Activated CD4-positive, alpha-beta memory T cell treated with anti-CD3 and anti-CD28 coated beads, Interleukin-2, amount 10 ng/mL, durations not matched to agents 7 days and 5 days (primary cell): ENCODE data around the gene SUSD5. TPM values are rescaled to one million over a fixed set of nuclear protein-coding genes. Genes with fewer than 3 reads are reported as not detected.
"Not testable (repeated sequence)": the region's sequence is repeated elsewhere in the genome, so short reads cannot be mapped to it uniquely, and the experiment has no call there.

Experiments used
- CTCF ChIA-PET: fragments of 350-600 bp; sonication (Branson Sonifier 250); formaldehyde crosslinking; loops from one replicate; lab custom pipeline; 2021; ENCODE audit warnings: antibody characterized with exemption, inconsistent platforms; lab: Charles Lee
- POLR2A ChIA-PET: fragments of 350-600 bp; sonication (Branson Sonifier 250); formaldehyde crosslinking; loops from one replicate; lab custom pipeline; 2021; ENCODE audit warnings: antibody characterized with exemption; lab: Charles Lee
- DNase-seq: peaks from one replicate; pipeline ENCODE4 v3.0.0-alpha.2; 2020
- H3K27ac Mint-ChIP-seq: one replicate; pipeline ENCODE4 v1.8.0; 2021; ENCODE audit warnings: mild to moderate bottlenecking, mixed read lengths
- H3K27me3 Mint-ChIP-seq: one replicate; pipeline ENCODE4 v1.8.0; 2021; ENCODE audit warnings: mixed read lengths
- H3K36me3 Mint-ChIP-seq: one replicate; pipeline ENCODE4 v1.8.0; 2021; ENCODE audit warnings: low read depth, mixed read lengths
- H3K4me1 Mint-ChIP-seq: one replicate; pipeline ENCODE4 v1.8.0; 2021; ENCODE audit warnings: mixed read lengths
- H3K4me3 Mint-ChIP-seq: one replicate; pipeline ENCODE4 v1.8.0; 2021; ENCODE audit warnings: mild to moderate bottlenecking, mixed read lengths
- H3K9me3 Mint-ChIP-seq: one replicate; pipeline ENCODE4 v1.8.0; 2021; ENCODE audit warnings: mixed read lengths
- total RNA-seq, 2 experiments: library from RNA; stranded (reverse); gene quantifications; one replicate each; pipeline ENCODE4 v1.2.3, GENCODE V29; 2021

The SUSD5 gene
- total RNA-seq, 2 experiments from 2014 or later = not detected

DNA sequence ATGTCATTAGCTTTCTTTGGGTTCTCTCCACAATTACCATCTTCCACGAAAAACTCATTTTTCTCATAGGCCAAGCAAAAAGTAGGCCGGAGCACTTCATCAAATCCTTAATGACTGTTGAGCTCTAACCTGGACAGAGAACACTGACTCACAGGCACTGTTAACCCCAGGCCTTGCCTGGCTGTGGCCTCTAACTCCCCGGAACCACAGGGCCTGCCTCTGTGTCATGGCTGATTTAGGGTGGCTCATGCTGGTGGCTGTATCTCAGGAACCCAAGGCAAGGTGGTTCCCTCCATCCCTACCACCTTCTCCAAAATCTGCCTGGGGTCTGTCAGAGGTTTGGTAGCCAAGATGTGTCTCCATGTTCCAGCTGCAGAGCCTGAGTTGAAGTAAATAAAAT is 101.1 kb downstream of the SUSD5 start:
- Mint-ChIP-seq H3K27ac (no peak overlapping the region), H3K27me3 (no peaks in the 10 kb centered on the region), H3K36me3 (peaks cover 3% of the 10 kb centered on the region), H3K9me3 (no peaks in the 10 kb centered on the region), H3K4me3 (no peak overlapping the region), H3K4me1 (peaks cover 28% of the 10 kb centered on the region)
- ChIA-PET POLR2A (no interaction called here), CTCF (interaction anchor here (1.5 to 3.1 kb wide), 2 partner anchors 14 to 47 kb away, joined by 3 to 12 read pairs; no protein-coding TSS in a partner anchor)
- DNase-seq = no peak

- Mint-ChIP-seq H3K27ac (no peak overlapping the region), H3K4me3 (peak overlapping the region; percentile 79), H3K36me3 (no peaks in the 10 kb centered on the region), H3K27me3 (no peaks in the 10 kb centered on the region), H3K4me1 (peaks cover 43% of the 10 kb centered on the region), H3K9me3 (no peaks in the 10 kb centered on the region)
- CTCF ChIA-PET = interaction anchor here (1.2 to 3.1 kb wide), 3 partner anchors 16 to 257 kb away, joined by 3 to 12 read pairs (median 3); no protein-coding TSS in a partner anchor
- POLR2A ChIA-PET = interaction anchor here (1.6 kb wide), 1 partner anchor 327 kb away, joined by 3 read pairs; no protein-coding TSS in a partner anchor
- DNase-seq = no peak
These were observed 103.4 kb downstream of the SUSD5 start for GRCh38 chr3:33115024-33115768.

GRCh38 chr3:33114622-33115023 is 104.0 kb downstream of the SUSD5 start:
- peaks cover 43% of the 10 kb centered on the region for H3K4me1 Mint-ChIP-seq
- peak overlapping the region; percentile 74 for H3K27ac Mint-ChIP-seq
- no peaks in the 10 kb centered on the region for H3K9me3 Mint-ChIP-seq
- DNase-seq = no peak
- peak overlapping the region; percentile 79 for H3K4me3 Mint-ChIP-seq
- ChIA-PET POLR2A (interaction anchor here (1.0 to 1.8 kb wide), 3 partner anchors 19 to 328 kb away, joined by 3 to 7 read pairs (median 3); no protein-coding TSS in a partner anchor), CTCF (interaction anchor here (1.3 to 3.1 kb wide), 4 partner anchors 9 to 545 kb away, joined by 3 to 12 read pairs (median 4); partner anchors contain the start of gene DYNC1LI1)
- no peaks in the 10 kb centered on the region for H3K36me3 Mint-ChIP-seq
- no peaks in the 10 kb centered on the region for H3K27me3 Mint-ChIP-seq

GRCh38 chr3:33113772-33114621 is 104.6 kb downstream of the SUSD5 start, which contains the start of gene CRTAP:
CRTAP (plus strand) TSS chr3:33114014; CDS start chr3:33114078, 64 bp downstream.
- Mint-ChIP-seq H3K9me3 (no peaks in the 10 kb centered on the region), H3K27ac (peak within 1 kb of the TSS; percentile 74), H3K4me1 (peaks cover 43% of the 10 kb centered on the region), H3K27me3 (no peaks in the 10 kb centered on the region), H3K4me3 (peak within 1 kb of the TSS; percentile 79), H3K36me3 (no peaks in the 10 kb centered on the region)
- ChIA-PET CTCF (interaction anchor here (0.9 to 1.9 kb wide), 11 partner anchors 9 to 544 kb away, joined by 3 to 7 read pairs (median 4); partner anchors contain the start of gene DYNC1LI1), POLR2A (interaction anchor here (0.9 to 1.8 kb wide), 4 partner anchors 17 to 327 kb away, joined by 3 to 7 read pairs (median 4); partner anchors contain the start of genes GLB1 and TMPPE)
- peak; percentile 85 for DNase-seq

DNA sequence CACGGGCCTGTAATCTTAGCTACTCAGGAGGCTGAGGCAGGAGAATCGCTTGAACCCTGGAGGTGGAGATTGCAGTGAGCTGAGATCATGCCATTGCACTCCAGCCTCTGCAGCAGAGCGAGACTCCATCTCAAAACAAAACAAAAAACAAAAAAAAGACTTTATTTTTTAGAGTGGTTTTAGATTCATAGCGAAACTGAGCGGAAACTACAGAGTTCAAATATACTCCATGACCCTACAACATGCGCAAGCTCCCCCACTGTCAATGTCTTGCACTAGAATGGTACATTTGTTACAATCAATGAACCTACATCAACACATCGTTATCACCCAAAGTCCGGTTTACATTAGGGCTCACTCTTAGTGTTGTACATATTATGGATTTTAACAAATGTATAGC is 107.0 kb downstream of the SUSD5 start:
- Mint-ChIP-seq H3K4me3 (peak overlapping the region; percentile 4), H3K4me1 (peaks cover 39% of the 10 kb centered on the region), H3K36me3 (no peaks in the 10 kb centered on the region), H3K27ac (peak overlapping the region; percentile 33), H3K9me3 (no peaks in the 10 kb centered on the region), H3K27me3 (no peaks in the 10 kb centered on the region)
- DNase-seq = no peak
- ChIA-PET CTCF (interaction anchor here (0.9 to 1.4 kb wide), 5 partner anchors 13 to 330 kb away, joined by 3 to 8 read pairs (median 4); partner anchors contain the start of genes GLB1 and TMPPE), POLR2A (interaction anchor here (0.8 to 1.6 kb wide), 5 partner anchors 16 to 161 kb away, joined by 3 to 6 read pairs (median 4); no protein-coding TSS in a partner anchor)

DNA sequence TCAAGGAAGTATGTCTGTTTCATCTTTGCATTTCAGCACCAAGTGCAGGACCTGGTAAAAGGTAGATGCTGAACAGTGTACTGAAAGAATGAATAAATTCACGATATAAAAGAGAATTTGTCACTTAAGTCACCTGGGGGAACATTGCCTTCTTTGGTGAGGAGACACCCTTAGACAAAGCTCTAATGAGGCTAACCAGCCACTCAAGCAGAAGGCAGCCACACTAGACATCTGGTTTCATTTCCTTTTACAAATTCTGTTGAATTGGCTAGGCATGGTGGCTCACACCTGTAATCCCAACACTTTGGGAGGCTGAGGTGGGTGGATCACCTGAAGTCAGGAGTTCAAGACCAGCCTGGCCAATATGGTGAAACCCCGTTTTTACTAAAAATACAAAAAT is 111.8 kb downstream of the SUSD5 start:
- H3K4me1 Mint-ChIP-seq, H3K9me3 Mint-ChIP-seq, H3K27ac Mint-ChIP-seq, CTCF ChIA-PET, DNase-seq, H3K4me3 Mint-ChIP-seq, H3K36me3 Mint-ChIP-seq, H3K27me3 Mint-ChIP-seq, POLR2A ChIA-PET: not testable (repeated sequence)

DNA sequence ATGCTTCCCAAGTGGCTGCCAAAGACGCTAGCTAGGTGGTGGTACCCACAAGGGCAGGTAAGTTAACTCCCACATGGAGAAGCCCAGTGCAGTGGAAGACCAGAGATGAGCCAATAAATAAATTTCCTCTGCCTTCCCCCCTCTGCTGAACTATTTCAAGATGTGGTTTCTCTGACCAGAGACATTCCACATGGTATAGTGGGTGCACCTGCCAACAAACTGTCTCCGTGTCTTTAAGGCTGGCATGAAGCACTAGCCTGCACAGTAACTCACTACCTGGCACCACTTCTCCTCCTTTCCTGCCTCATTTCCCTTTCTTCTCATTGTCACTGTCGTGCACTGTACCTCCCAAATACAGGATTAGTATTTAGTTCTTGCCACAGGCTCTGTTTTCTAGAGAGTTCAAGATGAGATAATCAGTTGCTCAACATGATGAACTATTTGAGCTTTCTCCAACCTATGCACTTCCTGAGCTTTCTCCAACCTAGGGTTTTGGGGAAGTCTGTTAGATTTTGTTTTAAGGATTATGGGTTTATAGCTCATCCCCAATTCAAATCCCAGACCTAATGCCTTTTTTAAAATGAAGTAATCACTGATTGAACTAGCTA is 113.2 kb downstream of the SUSD5 start:
- POLR2A ChIA-PET = interaction anchor here (0.9 kb wide), 1 partner anchor 14 kb away, joined by 3 read pairs; no protein-coding TSS in a partner anchor
- DNase-seq = no peak

DNA sequence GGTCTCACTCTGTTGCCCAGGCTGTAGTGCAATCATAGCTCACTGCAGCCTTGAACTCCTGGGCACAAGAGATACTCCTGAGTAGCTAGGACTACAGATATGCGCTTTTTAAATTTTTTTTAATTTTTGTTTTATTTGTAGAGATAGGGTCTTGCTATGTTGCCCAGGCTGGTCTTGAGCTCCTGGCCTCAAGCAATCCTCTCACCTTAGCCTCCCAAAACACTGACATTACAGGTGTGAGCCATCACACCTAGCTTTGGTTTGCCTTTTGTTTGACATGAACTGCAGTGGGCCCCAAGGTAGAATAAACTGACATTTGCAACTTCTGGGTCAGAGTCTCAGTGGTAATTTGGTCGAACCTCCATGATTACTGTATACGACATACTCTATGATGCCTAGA is 113.8 kb downstream of the SUSD5 start:
- ChIA-PET POLR2A (interaction anchor here (0.9 kb wide), 1 partner anchor 9 kb away, joined by 3 read pairs; no protein-coding TSS in a partner anchor), CTCF (interaction anchor here (1.2 to 1.6 kb wide), 2 partner anchors 9 to 27 kb away, joined by 4 to 5 read pairs; partner anchors contain the start of gene CRTAP)
- no peak overlapping the region for H3K27ac Mint-ChIP-seq
- H3K9me3 Mint-ChIP-seq = no peaks in the 10 kb centered on the region
- no peak overlapping the region for H3K4me3 Mint-ChIP-seq
- peaks cover 4% of the 10 kb centered on the region for H3K27me3 Mint-ChIP-seq
- DNase-seq = no peak
- H3K36me3 Mint-ChIP-seq = no peaks in the 10 kb centered on the region
- no peaks in the 10 kb centered on the region for H3K4me1 Mint-ChIP-seq

More for the DNA sequence above, 113.2 kb downstream of the SUSD5 start:
- Mint-ChIP-seq H3K9me3 (no peaks in the 10 kb centered on the region), H3K27ac (no peak overlapping the region), H3K4me3 (no peak overlapping the region), H3K4me1 (no peaks in the 10 kb centered on the region), H3K36me3 (no peaks in the 10 kb centered on the region), H3K27me3 (peaks cover 4% of the 10 kb centered on the region)
- CTCF ChIA-PET = interaction anchor here (1.2 to 1.6 kb wide), 2 partner anchors 9 to 26 kb away, joined by 4 to 5 read pairs; partner anchors contain the start of gene CRTAP

DNA sequence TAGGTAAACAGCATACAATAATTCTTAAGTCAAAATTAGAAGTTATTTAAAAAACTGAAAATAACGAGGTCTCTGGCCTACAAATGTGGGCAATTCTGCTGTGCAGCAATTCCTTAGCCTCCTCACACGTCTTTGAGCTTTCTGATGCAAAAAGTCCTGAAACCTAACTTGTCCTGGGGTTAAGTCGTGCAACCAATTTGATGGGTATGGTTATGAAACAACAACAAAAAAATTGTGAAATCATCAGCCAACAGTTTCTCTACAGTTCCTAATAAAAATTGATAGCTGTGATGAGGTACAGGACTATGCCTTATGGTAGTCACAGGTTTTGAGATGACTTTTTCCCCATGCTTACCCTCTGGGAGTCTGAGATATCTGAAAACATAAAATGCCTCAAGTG is 115.1 kb downstream of the SUSD5 start:
- H3K36me3 Mint-ChIP-seq = no peaks in the 10 kb centered on the region
- POLR2A ChIA-PET = no interaction called here
- H3K9me3 Mint-ChIP-seq = no peaks in the 10 kb centered on the region
- peaks cover 4% of the 10 kb centered on the region for H3K27me3 Mint-ChIP-seq
- no peak overlapping the region for H3K27ac Mint-ChIP-seq
- CTCF ChIA-PET = interaction anchor here (1.5 kb wide), 1 partner anchor 29 kb away, joined by 3 read pairs; no protein-coding TSS in a partner anchor
- H3K4me3 Mint-ChIP-seq = no peak overlapping the region
- H3K4me1 Mint-ChIP-seq = no peaks in the 10 kb centered on the region
- no peak for DNase-seq

DNA sequence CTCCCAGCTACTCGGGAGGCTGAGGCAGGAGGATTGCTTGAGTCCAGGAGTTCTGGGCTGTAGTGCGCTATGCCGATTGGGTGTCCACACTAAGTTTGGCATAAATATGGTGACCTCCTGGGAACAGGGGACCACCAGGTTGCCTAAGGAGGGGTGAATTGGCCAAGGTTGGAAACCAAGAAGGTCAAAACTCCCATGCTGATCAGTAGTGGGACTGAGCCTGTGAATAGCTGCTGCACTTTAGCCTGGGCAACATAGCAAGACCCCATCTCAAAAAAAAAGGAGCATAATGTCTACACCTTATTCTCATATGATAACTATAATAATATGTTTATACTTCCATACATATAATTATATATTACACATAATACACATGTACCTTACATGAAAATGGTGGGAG is 115.6 kb downstream of the SUSD5 start:
- H3K9me3 Mint-ChIP-seq = no peaks in the 10 kb centered on the region
- no peak overlapping the region for H3K27ac Mint-ChIP-seq
- H3K4me3 Mint-ChIP-seq = no peak overlapping the region
- peaks cover 4% of the 10 kb centered on the region for H3K27me3 Mint-ChIP-seq
- POLR2A ChIA-PET = no interaction called here
- no peak for DNase-seq
- H3K36me3 Mint-ChIP-seq = no peaks in the 10 kb centered on the region
- CTCF ChIA-PET = interaction anchor here (1.5 kb wide), 1 partner anchor 28 kb away, joined by 3 read pairs; no protein-coding TSS in a partner anchor
- H3K4me1 Mint-ChIP-seq = no peaks in the 10 kb centered on the region

GRCh38 chr3:33100229-33100628 is 118.4 kb downstream of the SUSD5 start:
- no peaks in the 10 kb centered on the region for H3K9me3 Mint-ChIP-seq
- DNase-seq = no peak
- POLR2A ChIA-PET = no interaction called here
- no peak overlapping the region for H3K4me3 Mint-ChIP-seq
- peaks cover 4% of the 10 kb centered on the region for H3K27me3 Mint-ChIP-seq
- H3K36me3 Mint-ChIP-seq = peaks cover 7% of the 10 kb centered on the region
- peaks cover 15% of the 10 kb centered on the region for H3K4me1 Mint-ChIP-seq
- no peak overlapping the region for H3K27ac Mint-ChIP-seq
- CTCF ChIA-PET = interaction anchor here (0.5 kb wide), 1 partner anchor 35 kb away, joined by 3 read pairs; no protein-coding TSS in a partner anchor
